Glutamatergic neuron (in vitro differentiated cells): ENCODE data around the gene EVX2. TPM values are rescaled to one million over a fixed set of nuclear protein-coding genes. Genes with fewer than 3 reads are reported as not detected.

Experiments used
- DNase-seq: peaks from one replicate; pipeline ENCODE4 v3.0.0; 2022
- H3K27ac Mint-ChIP-seq: one replicate; pipeline ENCODE4 v1.8.0; 2020; ENCODE audit warnings: mild to moderate bottlenecking, mixed read lengths, inconsistent platforms; ENCODE audit not compliant: unreplicated experiment
- H3K27me3 Mint-ChIP-seq: one replicate; pipeline ENCODE4 v1.8.0; 2020; ENCODE audit warnings: mild to moderate bottlenecking, moderate library complexity, mixed read lengths, inconsistent platforms; ENCODE audit not compliant: unreplicated experiment
- H3K36me3 Mint-ChIP-seq: one replicate; pipeline ENCODE4 v1.8.0; 2020; ENCODE audit warnings: mild to moderate bottlenecking, mixed read lengths, inconsistent platforms; ENCODE audit not compliant: unreplicated experiment
- H3K4me1 Mint-ChIP-seq: one replicate; pipeline ENCODE4 v1.8.0; 2020; ENCODE audit warnings: mild to moderate bottlenecking, low read depth, mixed read lengths, inconsistent platforms; ENCODE audit not compliant: unreplicated experiment
- H3K4me3 Mint-ChIP-seq: one replicate; pipeline ENCODE4 v1.8.0; 2020; ENCODE audit warnings: mild to moderate bottlenecking, mixed read lengths, inconsistent platforms; ENCODE audit not compliant: unreplicated experiment
- H3K9me3 Mint-ChIP-seq: one replicate; pipeline ENCODE4 v1.8.0; 2020; ENCODE audit warnings: mild to moderate bottlenecking, moderate library complexity, mixed read lengths, inconsistent platforms; ENCODE audit not compliant: unreplicated experiment
- total RNA-seq: library from RNA; stranded (reverse); fragmentation: NEBNext Ultra II Directional; extraction: Animal tissue kit (Norgen Biotek cat#: 25700); gene quantifications from one replicate; pipeline ENCODE4 v1.2.1, GENCODE V29; 2021; ENCODE audit not compliant: unreplicated experiment
- TF ChIP-seq, protein P1 (sequence below): fragments of 200-600 bp; sonication (generic); IDR thresholded peaks from one replicate; pipeline ENCODE4 v1.5.0; 2021; ENCODE audit not compliant: partially characterized antibody, unreplicated experiment

The EVX2 gene
- total RNA-seq, 1 donor from 2014 or later = 0.76 TPM

DNA sequence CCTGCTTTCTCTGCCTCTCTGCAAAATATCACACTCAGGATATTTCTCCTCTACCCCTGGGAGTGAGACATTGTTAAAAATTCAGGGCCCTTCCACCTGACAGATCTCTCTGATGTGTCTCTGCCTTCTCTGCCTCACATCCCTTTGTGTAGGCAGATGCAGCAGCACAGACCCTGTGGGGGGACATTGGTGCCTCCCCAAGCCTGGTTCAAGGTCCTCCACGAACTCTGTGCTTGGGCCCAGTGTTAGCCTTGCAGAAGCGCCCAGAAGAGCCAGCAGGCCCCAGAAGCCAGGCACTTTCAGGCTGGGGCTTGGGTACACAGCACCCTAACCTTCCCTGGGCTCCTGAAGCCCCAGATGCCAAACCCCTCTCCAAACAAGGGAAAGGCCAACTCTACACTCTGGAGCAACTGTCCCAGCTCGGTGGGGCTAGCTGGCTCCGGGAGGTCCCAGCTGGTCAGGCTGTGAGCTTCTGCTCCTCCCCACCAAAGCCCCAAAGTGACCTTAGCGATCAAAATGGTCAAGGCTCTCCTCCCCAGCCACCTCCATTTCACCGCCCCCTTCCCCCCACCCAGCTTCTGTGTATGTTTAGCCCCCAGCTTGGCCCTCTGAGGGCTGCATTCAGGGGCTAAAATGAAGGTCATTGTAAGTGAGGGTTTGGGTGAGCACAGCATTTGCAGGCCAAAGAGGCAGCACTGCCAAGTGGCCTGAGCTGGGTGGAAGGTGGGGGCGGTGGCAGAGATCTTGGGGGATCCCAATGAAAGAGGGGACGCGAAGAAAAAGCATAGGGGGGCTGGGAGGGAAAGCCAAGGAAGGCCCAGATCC, 41.4 kb upstream of the EVX2 start:
- TF ChIP-seq, protein P1, sequence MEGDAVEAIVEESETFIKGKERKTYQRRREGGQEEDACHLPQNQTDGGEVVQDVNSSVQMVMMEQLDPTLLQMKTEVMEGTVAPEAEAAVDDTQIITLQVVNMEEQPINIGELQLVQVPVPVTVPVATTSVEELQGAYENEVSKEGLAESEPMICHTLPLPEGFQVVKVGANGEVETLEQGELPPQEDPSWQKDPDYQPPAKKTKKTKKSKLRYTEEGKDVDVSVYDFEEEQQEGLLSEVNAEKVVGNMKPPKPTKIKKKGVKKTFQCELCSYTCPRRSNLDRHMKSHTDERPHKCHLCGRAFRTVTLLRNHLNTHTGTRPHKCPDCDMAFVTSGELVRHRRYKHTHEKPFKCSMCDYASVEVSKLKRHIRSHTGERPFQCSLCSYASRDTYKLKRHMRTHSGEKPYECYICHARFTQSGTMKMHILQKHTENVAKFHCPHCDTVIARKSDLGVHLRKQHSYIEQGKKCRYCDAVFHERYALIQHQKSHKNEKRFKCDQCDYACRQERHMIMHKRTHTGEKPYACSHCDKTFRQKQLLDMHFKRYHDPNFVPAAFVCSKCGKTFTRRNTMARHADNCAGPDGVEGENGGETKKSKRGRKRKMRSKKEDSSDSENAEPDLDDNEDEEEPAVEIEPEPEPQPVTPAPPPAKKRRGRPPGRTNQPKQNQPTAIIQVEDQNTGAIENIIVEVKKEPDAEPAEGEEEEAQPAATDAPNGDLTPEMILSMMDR = no peak
- H3K36me3 Mint-ChIP-seq = no peaks in the 10 kb centered on the region
- peaks cover 46% of the 10 kb centered on the region for H3K27me3 Mint-ChIP-seq
- peak overlapping the region; percentile 13 for H3K4me3 Mint-ChIP-seq
- no peak overlapping the region for H3K27ac Mint-ChIP-seq
- H3K4me1 Mint-ChIP-seq = peaks cover 8% of the 10 kb centered on the region
- H3K9me3 Mint-ChIP-seq = peaks cover 19% of the 10 kb centered on the region
- no peak for DNase-seq

DNA sequence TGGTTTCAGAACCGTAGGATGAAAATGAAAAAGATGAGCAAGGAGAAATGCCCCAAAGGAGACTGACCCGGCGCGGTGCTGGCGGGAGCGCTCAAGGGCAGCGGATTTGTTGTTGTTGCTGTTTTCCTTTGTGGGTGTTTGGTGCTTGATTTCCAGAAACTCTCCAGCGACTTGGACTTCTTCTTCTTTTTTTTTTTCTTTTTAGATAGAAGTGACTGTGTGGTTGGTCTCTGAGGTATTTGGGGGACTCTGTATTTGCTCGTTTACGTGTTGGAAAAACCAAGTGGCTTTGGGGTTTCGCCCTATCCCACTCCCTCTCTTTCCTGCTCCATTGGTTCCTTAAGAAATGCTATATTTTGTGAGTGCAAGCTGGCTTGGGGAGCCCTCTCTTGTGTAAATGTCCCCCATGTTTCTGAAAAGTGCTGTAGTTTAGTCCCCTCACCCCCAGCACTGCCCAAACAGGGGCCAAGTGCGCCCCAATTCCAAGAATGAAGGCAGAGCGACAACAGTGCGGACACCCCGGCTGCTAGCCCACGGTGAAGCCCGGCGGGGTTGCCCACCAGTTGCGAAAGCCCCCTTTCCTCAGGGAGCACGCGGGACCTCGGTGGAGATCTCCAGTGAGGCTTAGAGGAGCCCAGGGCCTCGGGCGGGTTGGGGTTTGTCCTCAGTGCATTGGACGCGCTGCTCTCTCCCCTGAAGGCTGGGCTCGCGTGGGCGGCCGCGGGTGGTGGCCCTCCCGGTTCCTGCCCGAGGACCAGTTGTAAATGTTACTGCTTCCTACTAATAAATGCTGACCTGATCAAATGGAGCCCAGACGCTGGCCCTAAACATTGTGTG, 40.6 kb upstream of the EVX2 start:
- Mint-ChIP-seq H3K9me3 (peaks cover 22% of the 10 kb centered on the region), H3K36me3 (no peaks in the 10 kb centered on the region), H3K4me3 (peak overlapping the region; percentile 58), H3K27me3 (peaks cover 51% of the 10 kb centered on the region), H3K27ac (no peak overlapping the region), H3K4me1 (peaks cover 8% of the 10 kb centered on the region)
- no peak for DNase-seq
- TF ChIP-seq, protein P1 = no peak

DNA sequence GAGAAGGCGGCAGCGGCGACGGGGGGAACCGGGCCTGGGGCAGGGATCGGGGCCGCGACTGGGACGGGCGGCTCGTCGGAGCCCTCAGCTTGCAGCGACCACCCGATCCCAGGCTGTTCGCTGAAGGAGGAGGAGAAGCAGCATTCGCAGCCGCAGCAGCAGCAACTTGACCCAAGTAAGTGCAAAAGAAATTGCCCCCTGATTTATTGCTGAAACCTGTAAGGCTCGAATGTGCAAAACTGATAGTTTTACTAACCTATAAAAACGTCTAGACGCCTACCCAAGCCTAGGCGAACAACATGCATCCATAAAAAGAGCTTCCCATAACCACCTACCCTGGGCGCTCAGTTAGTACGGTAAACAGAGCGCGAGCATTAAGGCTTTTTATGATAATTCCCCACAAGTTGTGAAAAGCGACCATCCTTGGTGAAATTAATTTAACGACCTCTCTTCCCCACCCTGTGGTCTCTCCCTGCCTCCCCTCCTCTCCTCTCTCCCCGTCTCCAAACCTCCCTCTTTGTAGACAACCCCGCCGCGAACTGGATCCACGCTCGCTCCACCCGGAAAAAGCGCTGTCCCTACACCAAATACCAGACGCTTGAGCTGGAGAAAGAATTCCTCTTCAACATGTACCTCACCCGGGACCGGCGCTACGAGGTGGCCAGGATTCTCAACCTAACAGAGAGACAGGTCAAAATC, 39.8 kb upstream of the EVX2 start:
- Mint-ChIP-seq H3K4me1 (peaks cover 8% of the 10 kb centered on the region), H3K27me3 (peaks cover 47% of the 10 kb centered on the region), H3K27ac (no peak overlapping the region), H3K9me3 (peaks cover 21% of the 10 kb centered on the region), H3K36me3 (no peaks in the 10 kb centered on the region), H3K4me3 (peak overlapping the region; percentile 58)
- TF ChIP-seq, protein P1 = no peak
- DNase-seq = peak; percentile 43

DNA sequence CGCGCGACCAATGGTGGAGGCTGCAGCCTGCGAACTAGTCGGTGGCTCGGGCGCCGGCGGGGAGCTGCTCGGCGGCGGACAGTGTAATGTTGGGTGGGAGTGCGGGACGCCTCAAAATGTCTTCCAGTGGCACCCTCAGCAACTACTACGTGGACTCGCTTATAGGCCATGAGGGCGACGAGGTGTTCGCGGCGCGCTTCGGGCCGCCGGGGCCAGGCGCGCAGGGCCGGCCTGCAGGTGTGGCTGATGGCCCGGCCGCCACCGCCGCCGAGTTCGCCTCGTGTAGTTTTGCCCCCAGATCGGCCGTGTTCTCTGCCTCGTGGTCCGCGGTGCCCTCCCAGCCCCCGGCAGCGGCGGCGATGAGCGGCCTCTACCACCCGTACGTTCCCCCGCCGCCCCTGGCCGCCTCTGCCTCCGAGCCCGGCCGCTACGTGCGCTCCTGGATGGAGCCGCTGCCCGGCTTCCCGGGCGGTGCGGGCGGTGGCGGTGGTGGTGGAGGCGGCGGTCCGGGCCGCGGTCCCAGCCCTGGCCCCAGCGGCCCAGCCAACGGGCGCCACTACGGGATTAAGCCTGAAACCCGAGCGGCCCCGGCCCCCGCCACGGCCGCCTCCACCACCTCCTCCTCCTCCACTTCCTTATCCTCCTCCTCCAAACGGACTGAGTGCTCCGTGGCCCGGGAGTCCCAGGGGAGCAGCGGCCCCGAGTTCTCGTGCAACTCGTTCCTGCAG, 39.1 kb upstream of the EVX2 start, which contains the start of gene HOXD9:
TSS of gene HOXD9 (plus strand) at position 37 of the 728 bp plus-strand sequence. CDS start at position 87, 50 bp downstream.
- H3K27me3 Mint-ChIP-seq = peaks cover 43% of the 10 kb centered on the region
- H3K9me3 Mint-ChIP-seq = peaks cover 15% of the 10 kb centered on the region
- no peaks in the 10 kb centered on the region for H3K36me3 Mint-ChIP-seq
- no peak within 1 kb of the TSS for H3K27ac Mint-ChIP-seq
- peak within 1 kb of the TSS; percentile 85 for H3K4me3 Mint-ChIP-seq
- peaks cover 3% of the 10 kb centered on the region for H3K4me1 Mint-ChIP-seq
- peak; percentile 79 for DNase-seq
- TF ChIP-seq, protein P1 = no peak
